Neural progenitor cell (in vitro differentiated cells): ENCODE results near the gene DDAH1. TPM values are rescaled to one million over a fixed set of nuclear protein-coding genes. Genes with fewer than 3 reads are reported as not detected.

Experiments
- DNase-seq: peaks from one replicate; pipeline ENCODE4 v3.0.0-alpha.2; 2016; ENCODE audit warnings: low spot score
- H2AFZ ChIP-seq: fragments of 200-600 bp; sonication (generic); replicated peaks from 2 replicates; pipeline ENCODE4 v1.6.1; 2016; ENCODE audit warnings: antibody characterized with exemption
- H3F3A ChIP-seq: fragments of 200-600 bp; sonication (generic); 2 replicates; pipeline ENCODE4 v1.6.1; 2016; ENCODE audit warnings: antibody characterized with exemption, low read depth
- H3K27ac ChIP-seq: fragments of 200-600 bp; sonication (generic); 2 replicates; pipeline ENCODE4 v1.5.1; 2016; ENCODE audit warnings: mild to moderate bottlenecking
- H3K27me3 ChIP-seq: fragments of 200-600 bp; sonication (generic); 2 replicates; pipeline ENCODE4 v1.6.1; 2016; ENCODE audit warnings: mild to moderate bottlenecking, moderate library complexity
- H3K36me3 ChIP-seq: fragments of 200-600 bp; sonication (generic); 2 replicates; pipeline ENCODE4 v1.5.1; 2016
- H3K4me1 ChIP-seq: fragments of 200-600 bp; sonication (generic); 2 replicates; pipeline ENCODE4 v1.6.1; 2016; ENCODE audit warnings: mixed run types
- H3K4me2 ChIP-seq: fragments of 200-600 bp; sonication (generic); 2 replicates; pipeline ENCODE4 v1.6.1; 2016
- H3K4me3 ChIP-seq: fragments of 200-600 bp; sonication (generic); 2 replicates; pipeline ENCODE4 v1.5.1; 2016
- H3K79me2 ChIP-seq: fragments of 200-600 bp; sonication (generic); 2 replicates; pipeline ENCODE4 v1.6.1; 2016; ENCODE audit warnings: low read depth
- H3K9ac ChIP-seq: fragments of 200-600 bp; sonication (generic); 2 replicates; pipeline ENCODE4 v1.6.1; 2016
- H3K9me3 ChIP-seq: fragments of 200-600 bp; sonication (generic); 2 replicates; pipeline ENCODE4 v1.5.1; 2016; ENCODE audit warnings: low read depth
- H4K20me1 ChIP-seq: fragments of 200-600 bp; sonication (generic); 2 replicates; pipeline ENCODE4 v1.6.1; 2016; ENCODE audit warnings: low read depth
- H3K27ac Mint-ChIP-seq: 3 replicates; pipeline ENCODE4 v1.8.0; 2021; ENCODE audit warnings: mixed read lengths
- H3K27me3 Mint-ChIP-seq: 2 replicates; pipeline ENCODE4 v1.8.0; 2022; ENCODE audit warnings: low read depth, mild to moderate bottlenecking, inconsistent platforms, moderate library complexity, mixed read lengths; ENCODE audit not compliant: insufficient read depth
- H3K36me3 Mint-ChIP-seq: 3 replicates; pipeline ENCODE4 v1.8.0; 2021; ENCODE audit warnings: mixed read lengths
- H3K4me1 Mint-ChIP-seq: 3 replicates; pipeline ENCODE4 v1.8.0; 2021; ENCODE audit warnings: mixed read lengths
- H3K4me3 Mint-ChIP-seq: 3 replicates; pipeline ENCODE4 v1.8.0; 2021; ENCODE audit warnings: mild to moderate bottlenecking, moderate library complexity, mixed read lengths
- H3K9me3 Mint-ChIP-seq: 3 replicates; pipeline ENCODE4 v1.8.0; 2020; ENCODE audit warnings: mixed read lengths
- EZH2 ChIP-seq: fragments of 200-600 bp; sonication (generic); IDR thresholded peaks from 2 replicates; pipeline ENCODE4 v1.6.1; 2017; ENCODE audit warnings: antibody characterized with exemption, mild to moderate bottlenecking, moderate library complexity
- EZH2phosphoT487 ChIP-seq: fragments of 200-600 bp; sonication (generic); IDR thresholded peaks from 2 replicates; pipeline ENCODE4 v1.6.1; 2017; ENCODE audit warnings: antibody characterized with exemption
- total RNA-seq: library from RNA; depleted of rRNA; stranded (reverse); fragments of >200 nt; gene quantifications from 2 replicates; pipeline ENCODE4 v1.2.3, GENCODE V29; 2015; ENCODE audit warnings: low replicate concordance
- TF ChIP-seq, protein P1 (sequence below): fragments of 200-600 bp; sonication (generic); IDR thresholded peaks from 2 replicates; pipeline ENCODE4 v1.5.1; 2017; ENCODE audit warnings: antibody characterized with exemption, mild to moderate bottlenecking

DDAH1 gene
- total RNA-seq, 1 donor from 2014 or later = 23.1 TPM

DNA sequence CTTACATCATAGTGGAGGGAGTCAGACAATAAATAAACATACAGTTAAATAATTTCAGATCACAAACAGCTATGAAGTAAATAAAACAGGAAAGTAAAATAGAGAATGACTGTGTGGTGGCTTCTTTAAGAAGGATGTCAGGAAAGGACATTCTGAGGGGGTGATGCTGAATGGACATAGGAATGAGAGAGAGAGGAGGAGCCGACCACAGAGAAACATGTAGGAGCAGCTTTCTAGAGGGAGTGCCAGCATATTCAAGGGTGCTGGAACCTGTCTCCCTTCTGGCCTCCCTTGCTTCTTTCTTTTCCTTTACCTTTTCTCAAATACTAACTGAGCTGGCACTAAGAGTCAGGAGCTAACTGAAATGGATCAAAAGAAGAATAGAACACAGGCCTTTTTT lies 168.0 kb downstream of the DDAH1 start:
- H3K4me3 Mint-ChIP-seq = no peak overlapping the region
- no peaks in the 10 kb centered on the region for H3K4me1 Mint-ChIP-seq
- H3F3A ChIP-seq = no peaks in the 10 kb centered on the region
- no peak overlapping the region for H3K27ac Mint-ChIP-seq
- H3K4me1 ChIP-seq = no peaks in the 10 kb centered on the region
- H3K27me3 Mint-ChIP-seq = peaks cover 5% of the 10 kb centered on the region
- H3K79me2 ChIP-seq = no peaks in the 10 kb centered on the region
- TF ChIP-seq EZH2phosphoT487 = no peak
- TF ChIP-seq, protein P1, sequence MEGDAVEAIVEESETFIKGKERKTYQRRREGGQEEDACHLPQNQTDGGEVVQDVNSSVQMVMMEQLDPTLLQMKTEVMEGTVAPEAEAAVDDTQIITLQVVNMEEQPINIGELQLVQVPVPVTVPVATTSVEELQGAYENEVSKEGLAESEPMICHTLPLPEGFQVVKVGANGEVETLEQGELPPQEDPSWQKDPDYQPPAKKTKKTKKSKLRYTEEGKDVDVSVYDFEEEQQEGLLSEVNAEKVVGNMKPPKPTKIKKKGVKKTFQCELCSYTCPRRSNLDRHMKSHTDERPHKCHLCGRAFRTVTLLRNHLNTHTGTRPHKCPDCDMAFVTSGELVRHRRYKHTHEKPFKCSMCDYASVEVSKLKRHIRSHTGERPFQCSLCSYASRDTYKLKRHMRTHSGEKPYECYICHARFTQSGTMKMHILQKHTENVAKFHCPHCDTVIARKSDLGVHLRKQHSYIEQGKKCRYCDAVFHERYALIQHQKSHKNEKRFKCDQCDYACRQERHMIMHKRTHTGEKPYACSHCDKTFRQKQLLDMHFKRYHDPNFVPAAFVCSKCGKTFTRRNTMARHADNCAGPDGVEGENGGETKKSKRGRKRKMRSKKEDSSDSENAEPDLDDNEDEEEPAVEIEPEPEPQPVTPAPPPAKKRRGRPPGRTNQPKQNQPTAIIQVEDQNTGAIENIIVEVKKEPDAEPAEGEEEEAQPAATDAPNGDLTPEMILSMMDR = no peak
- TF ChIP-seq EZH2 = no peak
- no peak overlapping the region for H2AFZ ChIP-seq
- H3K9ac ChIP-seq = no peak overlapping the region
- DNase-seq = no peak
- no peaks in the 10 kb centered on the region for H3K27me3 ChIP-seq
- H3K36me3 Mint-ChIP-seq = no peaks in the 10 kb centered on the region
- no peaks in the 10 kb centered on the region for H3K9me3 ChIP-seq
- H3K9me3 Mint-ChIP-seq = no peaks in the 10 kb centered on the region
- no peak overlapping the region for H3K4me2 ChIP-seq
- H3K27ac ChIP-seq = no peak overlapping the region
- H3K36me3 ChIP-seq = no peaks in the 10 kb centered on the region
- no peaks in the 10 kb centered on the region for H4K20me1 ChIP-seq
- no peak overlapping the region for H3K4me3 ChIP-seq

DNA sequence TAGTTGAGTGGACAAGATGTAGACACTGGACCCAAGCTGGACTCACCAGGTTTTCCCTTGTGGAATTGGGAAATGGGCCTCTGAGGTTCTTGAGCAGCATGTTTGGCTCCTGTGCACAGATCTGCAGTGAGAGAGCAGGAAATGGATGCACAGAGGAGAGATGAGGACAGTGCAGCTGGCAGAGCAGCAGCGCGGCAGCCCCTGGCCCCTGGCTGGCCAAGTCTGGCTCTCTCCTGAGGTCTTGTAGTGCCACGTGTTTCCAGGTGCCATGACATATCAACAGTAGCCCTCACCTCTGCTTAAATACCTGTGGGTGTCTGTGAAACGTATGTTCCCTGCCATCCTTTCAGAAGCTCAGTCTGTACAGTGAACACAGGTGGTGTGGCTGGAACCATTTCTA lies 169.3 kb downstream of the DDAH1 start:
- Histone ChIP-seq H3K79me2 (no peaks in the 10 kb centered on the region), H3K4me3 (no peak overlapping the region), H3K27ac (no peak overlapping the region), H3K36me3 (no peaks in the 10 kb centered on the region), H3F3A (no peaks in the 10 kb centered on the region), H3K27me3 (no peaks in the 10 kb centered on the region), H3K4me1 (no peaks in the 10 kb centered on the region), H4K20me1 (no peaks in the 10 kb centered on the region), H3K9ac (no peak overlapping the region), H3K4me2 (no peak overlapping the region), H2AFZ (no peak overlapping the region), H3K9me3 (no peaks in the 10 kb centered on the region)
- DNase-seq = no peak
- Mint-ChIP-seq H3K4me1 (no peaks in the 10 kb centered on the region), H3K27ac (no peak overlapping the region), H3K27me3 (peaks cover 3% of the 10 kb centered on the region), H3K4me3 (no peak overlapping the region), H3K9me3 (no peaks in the 10 kb centered on the region), H3K36me3 (no peaks in the 10 kb centered on the region)
- TF ChIP-seq, protein P1 = no peak
- TF ChIP-seq EZH2 (no peak), EZH2phosphoT487 (no peak)

GRCh38 chr1:85295006-85295431 lies 169.9 kb downstream of the DDAH1 start:
- Histone ChIP-seq H3K79me2 (no peaks in the 10 kb centered on the region), H2AFZ (no peak overlapping the region), H3K4me3 (no peak overlapping the region), H3K4me1 (no peaks in the 10 kb centered on the region), H3K9me3 (no peaks in the 10 kb centered on the region), H4K20me1 (no peaks in the 10 kb centered on the region), H3K9ac (no peak overlapping the region), H3K4me2 (no peak overlapping the region), H3F3A (no peaks in the 10 kb centered on the region), H3K27me3 (no peaks in the 10 kb centered on the region), H3K36me3 (no peaks in the 10 kb centered on the region), H3K27ac (no peak overlapping the region)
- Mint-ChIP-seq H3K4me1 (no peaks in the 10 kb centered on the region), H3K36me3 (no peaks in the 10 kb centered on the region), H3K27me3 (peaks cover 3% of the 10 kb centered on the region), H3K4me3 (no peak overlapping the region), H3K27ac (no peak overlapping the region), H3K9me3 (no peaks in the 10 kb centered on the region)
- TF ChIP-seq, protein P1 = no peak
- no peak for TF ChIP-seq EZH2phosphoT487
- no peak for TF ChIP-seq EZH2
- no peak for DNase-seq

GRCh38 chr1:85290826-85291225 lies 174.1 kb downstream of the DDAH1 start:
- H3K27me3 Mint-ChIP-seq = peaks cover 3% of the 10 kb centered on the region
- H3K36me3 Mint-ChIP-seq = no peaks in the 10 kb centered on the region
- H3K9ac ChIP-seq = no peak overlapping the region
- H3K4me1 ChIP-seq = no peaks in the 10 kb centered on the region
- H3K4me2 ChIP-seq = no peak overlapping the region
- no peaks in the 10 kb centered on the region for H3F3A ChIP-seq
- H3K27ac Mint-ChIP-seq = no peak overlapping the region
- no peaks in the 10 kb centered on the region for H3K9me3 Mint-ChIP-seq
- H3K4me3 Mint-ChIP-seq = no peak overlapping the region
- H3K4me1 Mint-ChIP-seq = no peaks in the 10 kb centered on the region
- no peak overlapping the region for H3K4me3 ChIP-seq
- H3K79me2 ChIP-seq = no peaks in the 10 kb centered on the region
- H3K36me3 ChIP-seq = no peaks in the 10 kb centered on the region
- H3K27ac ChIP-seq = no peak overlapping the region
- no peaks in the 10 kb centered on the region for H4K20me1 ChIP-seq
- H3K27me3 ChIP-seq = no peaks in the 10 kb centered on the region
- no peaks in the 10 kb centered on the region for H3K9me3 ChIP-seq
- no peak for DNase-seq
- no peak overlapping the region for H2AFZ ChIP-seq
- TF ChIP-seq EZH2phosphoT487 = no peak
- no peak for TF ChIP-seq EZH2
- TF ChIP-seq, protein P1 = no peak
